Measurements from ENCODE around the gene C11orf97. TPM values are rescaled to one million over a fixed set of nuclear protein-coding genes. Genes with fewer than 3 reads are reported as not detected.

The C11orf97 gene
- total RNA-seq, 5 donors from 2014 or later (not counting 1 experiment from before 2014, with no cell fraction given), result not detected

DNA sequence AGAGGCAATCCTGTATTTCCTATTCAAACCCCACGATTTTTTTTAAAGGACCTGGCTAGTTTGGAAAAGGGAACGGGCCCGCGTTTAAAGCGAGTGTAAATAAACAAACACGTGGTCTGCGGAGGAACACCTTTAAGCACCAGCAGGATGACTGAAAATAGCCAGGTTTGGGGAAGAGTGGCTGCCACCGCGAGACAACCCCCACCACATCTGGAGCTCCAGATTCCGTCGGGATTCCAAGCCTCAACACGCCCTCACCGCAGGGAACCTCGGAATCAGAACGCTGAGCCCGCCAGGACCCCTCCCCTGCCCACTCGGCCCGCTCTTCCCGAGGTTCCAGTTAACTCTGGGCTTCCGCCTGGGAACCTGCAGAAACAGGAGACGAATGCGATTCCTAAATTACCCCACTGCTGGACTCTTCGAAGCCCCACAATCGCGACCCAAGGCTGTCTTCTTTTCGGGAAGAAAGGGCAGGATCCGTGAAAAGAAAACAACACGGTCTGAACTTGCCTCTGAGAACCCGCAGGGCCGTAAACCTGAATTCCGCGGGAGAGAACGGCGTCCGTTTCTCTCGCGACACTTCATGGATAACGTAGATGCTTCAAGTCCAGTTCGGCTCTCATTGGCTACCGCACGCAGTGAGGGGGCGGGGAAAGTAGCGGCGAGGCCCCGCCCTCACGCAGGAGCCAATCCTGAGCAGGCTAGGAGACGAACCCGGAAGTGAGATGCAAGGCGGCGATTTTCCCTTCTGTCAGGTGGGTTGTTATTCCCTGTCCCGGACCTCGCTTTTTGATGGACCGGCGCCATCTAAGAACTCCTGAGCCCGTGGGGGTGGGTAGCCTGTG, 18.8 kb upstream of the C11orf97 start, which contains the start of the genes ANKRD49 and MRE11:
TSS of gene ANKRD49 (plus strand) at position 704 of the 845 bp plus-strand sequence. CDS start 2,710 bp downstream, outside the sequence.
TSS of gene MRE11 (minus strand) at position 564 of the 845 bp plus-strand sequence. CDS start 1,043 bp downstream, outside the sequence.
- peak within 1 kb of the TSS; percentile 98 for H3K4me3 ChIP-seq (ENCODE audit: control insufficient read depth in 1 of 2, extremely low read depth in 1 of 2, low read length in 1 of 2)
- no peaks in the 10 kb centered on the region for H3K27me3 ChIP-seq (replicated peaks in 1 of 2; ENCODE audit: control insufficient read depth in 2 of 2, extremely low read depth in 1 of 2, insufficient read depth in 2 of 2, low read length in 1 of 2)
- Mint-ChIP-seq H3K36me3 (peaks cover 22% of the 10 kb centered on the region), H3K27me3 (no peaks in the 10 kb centered on the region), H3K9me3 (no peaks in the 10 kb centered on the region), H3K4me1 (peaks cover 42 to 64% (median 44%) of the 10 kb centered on the region in 3 donors), H3K27ac (peak within 1 kb of the TSS; percentile 94 to 96), H3K4me3 (peak within 1 kb of the TSS; percentile 92 to 97 (median 96))
- ChIA-PET CTCF (interaction anchor here in 1 of 2 donors (1.0 to 1.3 kb wide), 3 partner anchors 10 to 54 kb away, joined by 3 to 10 read pairs (median 7); no protein-coding TSS in a partner anchor), POLR2A (interaction anchor here (0.6 to 0.7 kb wide), 2 partner anchors 365 to 724 kb away, joined by 3 read pairs; no protein-coding TSS in a partner anchor)
- H3K36me3 ChIP-seq (ENCODE audit: control insufficient read depth in 2 of 2, extremely low read depth in 1 of 2, insufficient read depth in 1 of 2, low read length in 1 of 2), result peaks cover 0 to 33% of the 10 kb centered on the region in 2 donors
- ATAC-seq (replicated peaks in 1 of 4) (peak; percentile 99 to 100 (median 100)), DNase-seq (peak; percentile 90 to 99 (median 96))
- peaks cover 6 to 20% of the 10 kb centered on the region in 2 experiments for H3K4me1 ChIP-seq (ENCODE audit: control insufficient read depth in 1 of 2, extremely low read depth in 1 of 2, insufficient read depth in 2 of 2, low read length in 2 of 2)
- H3K27ac ChIP-seq (ENCODE audit: low read length), result peak within 1 kb of the TSS; percentile 91
- WGBS (ENCODE audit: insufficient coverage), result under 1% methylated on average over 52 of the region's 55 CpGs
- H3K9me3 ChIP-seq, result no peaks in the 10 kb centered on the region

DNA sequence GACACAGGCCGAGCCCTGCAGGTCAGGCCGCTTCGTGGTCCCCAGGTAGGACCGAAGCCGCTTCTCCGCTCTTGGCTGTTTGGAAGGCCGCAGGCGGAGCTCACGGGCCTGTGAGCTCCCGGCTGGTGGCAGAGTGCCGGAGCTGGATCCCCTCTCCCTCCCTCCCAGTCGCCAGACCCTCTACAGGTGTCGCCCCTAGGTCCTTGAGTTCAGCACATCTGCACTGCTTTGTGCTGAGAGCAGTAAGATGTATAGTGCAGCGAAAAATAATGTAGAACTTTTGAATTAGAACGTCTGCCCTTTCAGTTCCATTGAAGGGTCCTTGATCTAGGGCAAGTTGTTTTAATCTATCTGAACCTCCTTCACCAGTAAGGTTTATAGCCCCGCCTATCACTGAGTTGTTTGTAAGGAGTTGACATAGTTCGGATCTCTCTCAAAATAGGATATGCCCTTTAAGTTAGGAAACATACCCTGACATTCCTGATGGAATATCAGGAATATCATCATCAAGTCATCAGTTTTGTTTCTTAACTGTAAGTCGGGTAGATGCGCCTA, 18.1 kb upstream of the C11orf97 start:
- H3K4me1 Mint-ChIP-seq, result peaks cover 42 to 60% (median 44%) of the 10 kb centered on the region in 3 donors

DNA sequence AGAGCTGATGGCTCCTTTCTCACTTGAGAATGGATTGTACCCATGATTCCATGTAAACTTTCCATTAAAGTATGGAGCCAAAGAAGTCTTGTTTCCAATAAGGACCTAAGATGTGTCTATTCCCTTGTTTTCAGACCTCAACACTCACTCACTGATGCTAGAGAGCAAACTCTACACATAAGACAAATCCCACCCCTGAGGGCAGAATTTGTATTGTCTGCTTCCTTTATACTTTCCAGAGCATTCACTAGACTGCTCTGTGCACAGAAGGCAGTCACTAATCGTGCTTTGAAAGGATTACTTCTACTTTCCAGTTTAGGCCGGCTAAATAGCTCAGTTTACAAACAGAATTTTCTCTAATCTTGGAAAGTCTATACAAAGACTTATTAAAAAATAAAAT, 12.1 kb upstream of the C11orf97 start:
- Histone ChIP-seq H3K27me3 (replicated peaks in 1 of 2; ENCODE audit: control insufficient read depth in 2 of 2, extremely low read depth in 1 of 2, insufficient read depth in 2 of 2, low read length in 1 of 2) (no peaks in the 10 kb centered on the region), H3K4me1 (ENCODE audit: control insufficient read depth in 1 of 2, extremely low read depth in 1 of 2, insufficient read depth in 2 of 2, low read length in 2 of 2) (peaks cover 0 to 2% of the 10 kb centered on the region in 2 experiments), H3K27ac (ENCODE audit: low read length) (no peak overlapping the region), H3K36me3 (ENCODE audit: control insufficient read depth in 2 of 2, extremely low read depth in 1 of 2, insufficient read depth in 1 of 2, low read length in 1 of 2) (peaks cover 0 to 45% of the 10 kb centered on the region in 2 donors), H3K4me3 (ENCODE audit: control insufficient read depth in 1 of 2, extremely low read depth in 1 of 2, low read length in 1 of 2) (no peak overlapping the region), H3K9me3 (no peaks in the 10 kb centered on the region)
- CTCF ChIA-PET, result no interaction called here
- Mint-ChIP-seq H3K4me3 (no peak overlapping the region), H3K36me3 (peaks cover 25% of the 10 kb centered on the region), H3K27ac (peak overlapping the region in 1 of 2 donors; percentile 19), H3K27me3 (no peaks in the 10 kb centered on the region), H3K9me3 (no peaks in the 10 kb centered on the region), H3K4me1 (peaks cover 10 to 15% (median 14%) of the 10 kb centered on the region in 3 donors)
- no peak for ATAC-seq (replicated peaks in 1 of 4)
- DNase-seq, result no peak
- POLR2A ChIA-PET, result no interaction called here
- WGBS (ENCODE audit: insufficient coverage), result no CpG with 5 or more reads among the region's 2 CpGs

More for the DNA sequence above, 18.1 kb upstream of the C11orf97 start:
- DNase-seq, result no peak
- peak overlapping the region; percentile 91 for H3K27ac ChIP-seq (ENCODE audit: low read length)
- peak overlapping the region; percentile 98 for H3K4me3 ChIP-seq (ENCODE audit: control insufficient read depth in 1 of 2, extremely low read depth in 1 of 2, low read length in 1 of 2)
- peaks cover 0 to 34% of the 10 kb centered on the region in 2 donors for H3K36me3 ChIP-seq (ENCODE audit: control insufficient read depth in 2 of 2, extremely low read depth in 1 of 2, insufficient read depth in 1 of 2, low read length in 1 of 2)
- WGBS (ENCODE audit: insufficient coverage), result 0% methylated on average over 8 of the region's 19 CpGs
- H3K27me3 Mint-ChIP-seq, result no peaks in the 10 kb centered on the region
- peak overlapping the region; percentile 94 to 96 for H3K27ac Mint-ChIP-seq
- POLR2A ChIA-PET, result interaction anchor here (0.6 to 0.7 kb wide), 4 partner anchors 10 to 723 kb away, joined by 3 read pairs; no protein-coding TSS in a partner anchor
- H3K9me3 ChIP-seq, result no peaks in the 10 kb centered on the region
- no peaks in the 10 kb centered on the region for H3K9me3 Mint-ChIP-seq
- CTCF ChIA-PET, result interaction anchor here in 1 of 2 donors (1.0 to 1.3 kb wide), 3 partner anchors 10 to 54 kb away, joined by 3 to 10 read pairs (median 7); no protein-coding TSS in a partner anchor
- peaks cover 6 to 20% of the 10 kb centered on the region in 2 experiments for H3K4me1 ChIP-seq (ENCODE audit: control insufficient read depth in 1 of 2, extremely low read depth in 1 of 2, insufficient read depth in 2 of 2, low read length in 2 of 2)
- no peaks in the 10 kb centered on the region for H3K27me3 ChIP-seq (replicated peaks in 1 of 2; ENCODE audit: control insufficient read depth in 2 of 2, extremely low read depth in 1 of 2, insufficient read depth in 2 of 2, low read length in 1 of 2)
- peaks cover 19% of the 10 kb centered on the region for H3K36me3 Mint-ChIP-seq
- H3K4me3 Mint-ChIP-seq, result peak overlapping the region; percentile 92 to 97 (median 96)
- peak; percentile 60 to 64 (median 62) for ATAC-seq (replicated peaks in 1 of 4)

DNA sequence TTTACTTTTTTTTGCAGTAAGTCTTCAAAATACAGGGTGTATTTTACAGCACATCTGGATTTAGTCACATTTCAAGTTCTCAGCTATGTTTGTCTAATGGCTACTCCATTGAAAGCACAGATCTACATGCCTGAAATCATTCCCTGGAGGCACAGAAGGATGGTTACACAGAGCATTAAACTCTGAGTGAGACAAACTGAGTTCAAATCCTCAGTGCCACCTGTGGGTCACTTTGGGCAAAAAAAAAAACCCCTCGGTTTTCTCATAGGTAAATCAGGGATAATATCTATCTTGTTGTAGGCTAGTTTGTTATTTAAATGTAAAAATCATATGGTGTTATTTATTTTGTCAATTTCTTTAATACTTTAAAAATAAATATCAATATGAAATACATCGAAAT, 10.7 kb upstream of the C11orf97 start:
- H3K9me3 Mint-ChIP-seq, result no peaks in the 10 kb centered on the region
- no peaks in the 10 kb centered on the region for H3K4me1 ChIP-seq (ENCODE audit: control insufficient read depth in 1 of 2, extremely low read depth in 1 of 2, insufficient read depth in 2 of 2, low read length in 2 of 2)
- no peak overlapping the region for H3K27ac Mint-ChIP-seq
- no peak overlapping the region for H3K4me3 Mint-ChIP-seq
- ChIA-PET POLR2A (no interaction called here), CTCF (interaction anchor here (0.7 to 1.0 kb wide), 4 partner anchors 13 to 291 kb away, joined by 3 to 8 read pairs (median 4); no protein-coding TSS in a partner anchor)
- peaks cover 0 to 5% (median 5%) of the 10 kb centered on the region in 3 donors for H3K4me1 Mint-ChIP-seq
- no CpG with 5 or more reads among the region's 2 CpGs for WGBS (ENCODE audit: insufficient coverage)
- H3K27me3 ChIP-seq (replicated peaks in 1 of 2; ENCODE audit: control insufficient read depth in 2 of 2, extremely low read depth in 1 of 2, insufficient read depth in 2 of 2, low read length in 1 of 2), result no peaks in the 10 kb centered on the region
- ATAC-seq (replicated peaks in 1 of 4) (no peak), DNase-seq (no peak)
- peaks cover 24% of the 10 kb centered on the region for H3K36me3 Mint-ChIP-seq
- peaks cover 0 to 45% of the 10 kb centered on the region in 2 donors for H3K36me3 ChIP-seq (ENCODE audit: control insufficient read depth in 2 of 2, extremely low read depth in 1 of 2, insufficient read depth in 1 of 2, low read length in 1 of 2)
- no peak overlapping the region for H3K27ac ChIP-seq (ENCODE audit: low read length)
- H3K9me3 ChIP-seq, result no peaks in the 10 kb centered on the region
- no peak overlapping the region for H3K4me3 ChIP-seq (ENCODE audit: control insufficient read depth in 1 of 2, extremely low read depth in 1 of 2, low read length in 1 of 2)
- no peaks in the 10 kb centered on the region for H3K27me3 Mint-ChIP-seq

DNA sequence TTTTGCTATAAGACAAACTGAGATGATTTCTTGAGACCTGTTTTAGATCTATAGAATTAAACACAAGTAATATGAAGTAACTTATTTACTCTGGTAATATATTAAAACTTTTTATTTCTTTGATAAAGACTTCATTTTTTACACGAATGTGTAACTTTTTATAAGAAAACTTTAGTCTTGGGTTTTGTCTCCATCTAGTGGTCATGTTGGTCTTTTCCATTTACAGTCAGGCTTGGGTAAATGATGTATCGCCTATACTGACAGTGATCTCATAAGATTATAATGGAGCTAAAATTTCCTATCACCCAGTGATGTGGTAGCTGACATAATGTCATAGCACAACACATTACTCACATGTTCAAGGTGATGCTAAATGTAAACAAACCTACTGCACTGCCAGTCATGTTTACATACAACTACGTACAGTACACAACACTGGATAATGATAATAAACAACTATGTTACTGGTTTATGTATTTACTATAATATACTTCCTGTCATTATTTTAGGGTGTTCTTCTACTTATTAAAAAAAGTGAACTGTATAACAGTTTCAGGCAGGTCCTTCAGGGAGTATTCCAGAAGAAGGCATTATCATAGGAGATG, 7.5 kb upstream of the C11orf97 start:
- Mint-ChIP-seq H3K4me3 (no peak overlapping the region), H3K36me3 (peaks cover 13% of the 10 kb centered on the region), H3K27ac (no peak overlapping the region), H3K27me3 (peaks cover 2 to 3% of the 10 kb centered on the region in 2 donors), H3K9me3 (no peaks in the 10 kb centered on the region), H3K4me1 (peaks cover 0 to 1% (median 0%) of the 10 kb centered on the region in 3 donors)
- DNase-seq (peak in 2 of 35 experiments; percentile 25 to 73), ATAC-seq (replicated peaks in 1 of 4) (peak; percentile 40 to 54 (median 46))
- no peaks in the 10 kb centered on the region for H3K27me3 ChIP-seq (replicated peaks in 1 of 2; ENCODE audit: control insufficient read depth in 2 of 2, extremely low read depth in 1 of 2, insufficient read depth in 2 of 2, low read length in 1 of 2)
- no peak overlapping the region for H3K4me3 ChIP-seq (ENCODE audit: control insufficient read depth in 1 of 2, extremely low read depth in 1 of 2, low read length in 1 of 2)
- H3K36me3 ChIP-seq (ENCODE audit: control insufficient read depth in 2 of 2, extremely low read depth in 1 of 2, insufficient read depth in 1 of 2, low read length in 1 of 2), result peaks cover 0 to 17% of the 10 kb centered on the region in 2 donors
- no peaks in the 10 kb centered on the region for H3K4me1 ChIP-seq (ENCODE audit: control insufficient read depth in 1 of 2, extremely low read depth in 1 of 2, insufficient read depth in 2 of 2, low read length in 2 of 2)
- H3K9me3 ChIP-seq, result no peaks in the 10 kb centered on the region
- CTCF ChIA-PET, result interaction anchor here (0.8 to 4.7 kb wide), 14 partner anchors 10 to 703 kb away, joined by 3 to 34 read pairs (median 4); partner anchors contain the start of genes ANKRD49 (in 1 of the 2), MRE11 (in 1 of the 2) and PANX1 (in 1 of the 2)
- no CpG with 5 or more reads among the region's 3 CpGs for WGBS (ENCODE audit: insufficient coverage)
- POLR2A ChIA-PET, result interaction anchor here in 1 of 2 donors (0.7 kb wide), 1 partner anchor 393 kb away, joined by 3 read pairs; no protein-coding TSS in a partner anchor
- no peak overlapping the region for H3K27ac ChIP-seq (ENCODE audit: low read length)

All from T-cell (primary cell).